GM18868 (cell line): ENCODE measurements around the gene SGSM1.

Source experiments
- ATAC-seq: cut with Tn5 transposase; IDR thresholded peaks from one replicate; pipeline ENCODE4 v1.9.1; 2021; ENCODE audit warnings: mild to moderate bottlenecking, moderate library complexity; ENCODE audit not compliant: unreplicated experiment

SGSM1 gene

GRCh38 chr22:24947881-24948280 lies 141.9 kb downstream of the SGSM1 start:
- ATAC-seq, result no peak

- ATAC-seq, result no peak
These were observed 142.6 kb downstream of the SGSM1 start for GRCh38 chr22:24948356-24949202.

GRCh38 chr22:24950272-24950902 lies 144.4 kb downstream of the SGSM1 start:
- ATAC-seq, result no peak

- peak; percentile 53 for ATAC-seq
These were observed 146.2 kb downstream of the SGSM1 start, which contains the start of gene KIAA1671 for GRCh38 chr22:24951942-24952836. TSS of gene KIAA1671 (plus strand) at chr22:24952716. CDS start at chr22:25028000, 75,284 bp downstream.

GRCh38 chr22:24952837-24953383 lies 146.9 kb downstream of the SGSM1 start:
- ATAC-seq, result no peak

GRCh38 chr22:24953384-24954113 lies 147.5 kb downstream of the SGSM1 start:
- no peak for ATAC-seq

- no peak for ATAC-seq
These were observed 148.1 kb downstream of the SGSM1 start for GRCh38 chr22:24954114-24954463.

- no peak for ATAC-seq
These were observed 148.8 kb downstream of the SGSM1 start for GRCh38 chr22:24954856-24955255.

- no peak for ATAC-seq
These were observed 151.0 kb downstream of the SGSM1 start for GRCh38 chr22:24957043-24957442.

GRCh38 chr22:24961217-24961844 lies 155.3 kb downstream of the SGSM1 start:
- ATAC-seq, result no peak

- ATAC-seq, result no peak
These were observed 156.1 kb downstream of the SGSM1 start for GRCh38 chr22:24962094-24962493.

GRCh38 chr22:24962835-24963234 lies 156.8 kb downstream of the SGSM1 start:
- ATAC-seq, result no peak

- ATAC-seq, result no peak
These were observed 158.4 kb downstream of the SGSM1 start for GRCh38 chr22:24964441-24964840.

- no peak for ATAC-seq
These were observed 160.0 kb downstream of the SGSM1 start for GRCh38 chr22:24965822-24966626.

GRCh38 chr22:24968066-24968561 lies 162.1 kb downstream of the SGSM1 start:
- ATAC-seq, result no peak

GRCh38 chr22:24969560-24970301 lies 163.7 kb downstream of the SGSM1 start:
- ATAC-seq, result no peak

GRCh38 chr22:24972369-24972768 lies 166.4 kb downstream of the SGSM1 start:
- no peak for ATAC-seq

- no peak for ATAC-seq
These were observed 167.9 kb downstream of the SGSM1 start for GRCh38 chr22:24973872-24974271.
